Transverse colon (tissue), 4 donors: ENCODE results near the gene CAMTA1. TPM values are rescaled to one million over a fixed set of nuclear protein-coding genes. Genes with fewer than 3 reads are reported as not detected.

ENCODE experiments used
- DNase-seq: peaks from one replicate; pipeline ENCODE4 v3.0.0-alpha.2; 2019
- H3K27ac ChIP-seq, 4 donors: fragments of 200-600 bp; sonication (generic); 2 replicates each; pipeline ENCODE4 v1.5.1; 2016 to 2018; ENCODE audit warnings: inconsistent platforms in 4 of 4
- H3K27me3 ChIP-seq: fragments of 200-600 bp; sonication (generic); 2 replicates; pipeline ENCODE4 v1.5.1; 2017; ENCODE audit warnings: inconsistent platforms
- H3K36me3 ChIP-seq, 4 donors: fragments of 200-600 bp; sonication (generic); 2 replicates each; pipeline ENCODE4 v1.5.1; 2017 to 2019; ENCODE audit warnings: inconsistent platforms in 4 of 4
- H3K4me1 ChIP-seq, 4 donors: fragments of 200-600 bp; sonication (generic); 2 replicates each; pipeline ENCODE4 v1.5.1; 2017 to 2020; ENCODE audit warnings: inconsistent platforms in 4 of 4
- H3K4me3 ChIP-seq, 4 donors: fragments of 200-600 bp; sonication (generic); 1 replicate in 1 of 4; 2 replicates in 3 of 4; pipeline versions ENCODE4 v1.5.1 to v1.6.1; 2017 to 2019; ENCODE audit warnings: inconsistent platforms in 4 of 4
- H3K9me3 ChIP-seq, 2 donors: fragments of 200-600 bp; sonication (generic); 2 replicates each; pipeline ENCODE4 v1.5.1; 2017 to 2019; ENCODE audit warnings: inconsistent platforms in 2 of 2
- CTCF ChIP-seq, 5 experiments: fragments of 200-600 bp in 3 of 5; fragments of 450-650 bp in 2 of 5; sonication (generic) in 3 of 5; IDR thresholded peaks; 1 replicate in 2 of 5; 2 replicates in 3 of 5; pipeline ENCODE4 v1.5.1; 2016 to 2017; ENCODE audit warnings: antibody characterized with exemption in 5 of 5, inconsistent platforms in 3 of 5, mild to moderate bottlenecking in 2 of 5, moderate library complexity in 1 of 5
- EP300 ChIP-seq: sonication (generic); formaldehyde crosslinking; IDR thresholded peaks from one replicate; pipeline ENCODE4 v1.6.1; 2017; ENCODE audit warnings: antibody characterized with exemption, low read depth
- POLR2A ChIP-seq: fragments of 450-650 bp; IDR thresholded peaks from one replicate; pipeline ENCODE4 v1.6.1; 2016; ENCODE audit warnings: antibody characterized with exemption, mild to moderate bottlenecking, moderate library complexity
- POLR2AphosphoS5 ChIP-seq, 3 donors: sonication (generic); formaldehyde crosslinking; IDR thresholded peaks; one replicate each; pipeline ENCODE4 v1.6.1; 2016; ENCODE audit warnings: antibody characterized with exemption in 3 of 3
- WGBS, 2 donors: methylation state at CpG; one replicate each; pipeline ENCODE4 v1.1.5; 2018; ENCODE audit warnings: low coverage in 1 of 2; 5-methylcytosine and 5-hydroxymethylcytosine counted together
- in situ Hi-C, 4 donors: fragments of 200-750 bp; cut with MboI; loops; one replicate each; pipeline versions ENCODE4 v1.15.0 to v1.15.1; 2017; ENCODE audit warnings: low sequenced_read_pairs in 3 of 4, low pct_ligation_motif_present in 1 of 4, low pct_unique_long_range_greater_than_20kb in 1 of 4
- intact Hi-C: fragments of 100-400 bp; cut with DNase I; formaldehyde crosslinking; loops from one replicate; pipeline ENCODE4 v1.15.1; 2023; ENCODE audit warnings: low total_unique reads
- total RNA-seq, 4 donors: library from RNA; depleted of rRNA; stranded (reverse); fragments of >200 nt; gene quantifications; one replicate each; pipeline ENCODE4 v1.1.0, GENCODE V29; 2016

Gene CAMTA1
- total RNA-seq, 4 donors from 2014 or later, result 93.8 to 268 (median 130) TPM

GRCh38 chr1:7005762-7006161, 220.5 kb downstream of the CAMTA1 start:
- H3K4me1 ChIP-seq, result no peaks in the 10 kb centered on the region
- no peaks in the 10 kb centered on the region for H3K9me3 ChIP-seq
- no peak for TF ChIP-seq POLR2A
- TF ChIP-seq EP300, result no peak
- TF ChIP-seq CTCF (IDR thresholded peaks at IDR 0.05), result no peak
- no peak for TF ChIP-seq POLR2AphosphoS5 (IDR thresholded peaks at IDR 0.05)
- H3K4me3 ChIP-seq, result no peak overlapping the region
- no peak for DNase-seq
- in situ Hi-C loops (no loop called here), intact Hi-C loops (no loop called here)
- H3K36me3 ChIP-seq, result no peaks in the 10 kb centered on the region
- 90 to 100% methylated on average over 1 to 4 of the region's 4 CpGs for WGBS, 2 donors
- no peak overlapping the region for H3K27ac ChIP-seq
- no peaks in the 10 kb centered on the region for H3K27me3 ChIP-seq

GRCh38 chr1:7006996-7007871, 222.0 kb downstream of the CAMTA1 start:
- no peaks in the 10 kb centered on the region for H3K9me3 ChIP-seq
- H3K27ac ChIP-seq, result no peak overlapping the region
- H3K27me3 ChIP-seq, result no peaks in the 10 kb centered on the region
- no peak overlapping the region for H3K4me3 ChIP-seq
- no peak for DNase-seq
- H3K36me3 ChIP-seq, result no peaks in the 10 kb centered on the region
- WGBS, 2 donors, result 83 to 87% methylated on average over 9 to 26 of the region's 26 CpGs
- TF ChIP-seq POLR2A, result no peak
- TF ChIP-seq EP300, result no peak
- no peak for TF ChIP-seq POLR2AphosphoS5 (IDR thresholded peaks at IDR 0.05)
- TF ChIP-seq CTCF (IDR thresholded peaks at IDR 0.05), result no peak
- no peaks in the 10 kb centered on the region for H3K4me1 ChIP-seq
- intact Hi-C loops, result no loop called here
- in situ Hi-C loops, result no loop called here

GRCh38 chr1:7007902-7008301, 222.6 kb downstream of the CAMTA1 start:
- no peaks in the 10 kb centered on the region for H3K36me3 ChIP-seq
- DNase-seq, result no peak
- 79 to 88% methylated on average over 4 to 10 of the region's 10 CpGs for WGBS, 2 donors
- TF ChIP-seq EP300, result no peak
- TF ChIP-seq POLR2AphosphoS5 (IDR thresholded peaks at IDR 0.05), result no peak
- no peak for TF ChIP-seq CTCF (IDR thresholded peaks at IDR 0.05)
- TF ChIP-seq POLR2A, result no peak
- no peaks in the 10 kb centered on the region for H3K27me3 ChIP-seq
- intact Hi-C loops, result no loop called here
- H3K4me1 ChIP-seq, result no peaks in the 10 kb centered on the region
- H3K9me3 ChIP-seq, result no peaks in the 10 kb centered on the region
- in situ Hi-C loops, result no loop called here
- H3K27ac ChIP-seq, result no peak overlapping the region
- no peak overlapping the region for H3K4me3 ChIP-seq

- intact Hi-C loops, result no loop called here
- no peak for TF ChIP-seq POLR2A
- no peak for TF ChIP-seq CTCF (IDR thresholded peaks at IDR 0.05)
- no peak for TF ChIP-seq EP300
- TF ChIP-seq POLR2AphosphoS5 (IDR thresholded peaks at IDR 0.05), result no peak
- H3K36me3 ChIP-seq, result no peaks in the 10 kb centered on the region
- H3K27me3 ChIP-seq, result no peaks in the 10 kb centered on the region
- in situ Hi-C loops, result no loop called here
- no peak overlapping the region for H3K4me3 ChIP-seq
- H3K4me1 ChIP-seq, result no peaks in the 10 kb centered on the region
- 83 to 86% methylated on average over 4 to 10 of the region's 10 CpGs for WGBS, 2 donors
- DNase-seq, result no peak
- no peak overlapping the region for H3K27ac ChIP-seq
- no peaks in the 10 kb centered on the region for H3K9me3 ChIP-seq
Measured at GRCh38 chr1:7008331-7008730, 223.1 kb downstream of the CAMTA1 start.
